A549 (cell line): ENCODE results near the gene KIAA0513.
A peak's percentile ranks its signal among the peaks of the same experiment; 100 is the strongest.

Experiments used
- CTCF ChIP-seq: fragments of >200 bp; sonication (Bioruptor Twin); formaldehyde crosslinking; IDR thresholded peaks from 3 replicates; pipeline ENCODE4 v1.5.1; 2016
- EHMT2 ChIP-seq: fragments of 200-600 bp; sonication (generic); IDR thresholded peaks from 2 replicates; pipeline ENCODE4 v1.6.1; 2016; ENCODE audit warnings: antibody characterized with exemption, low read depth, mild to moderate bottlenecking, moderate library complexity
- KDM5A ChIP-seq: fragments of 200-600 bp; sonication (generic); IDR thresholded peaks from 2 replicates; pipeline ENCODE4 v1.6.1; 2016; ENCODE audit warnings: antibody characterized with exemption, mild to moderate bottlenecking
- MAX ChIP-seq: IDR thresholded peaks from 2 replicates; pipeline ENCODE4 v1.6.1; 2012
- POLR2A ChIP-seq: IDR thresholded peaks from 2 replicates; pipeline ENCODE4 v1.6.1; 2012; ENCODE audit warnings: mild to moderate bottlenecking, low read length
- RAD21 ChIP-seq, 2 experiments: fragments of >200 bp in 1 of 2; sonication (Bioruptor Twin) in 1 of 2; formaldehyde crosslinking in 1 of 2; IDR thresholded peaks in 1 of 2; conservative IDR thresholded peaks in 1 of 2; 2 replicates in 1 of 2; 3 replicates in 1 of 2; pipeline ENCODE4 v1.6.1; 2012 to 2018; ENCODE audit warnings: inconsistent platforms in 1 of 2

- no peak for TF ChIP-seq EHMT2
- no peak for TF ChIP-seq POLR2A
- no peak for TF ChIP-seq CTCF
- TF ChIP-seq RAD21 (conservative IDR thresholded peaks at IDR 0.05 in 1 of 2, IDR thresholded peaks at IDR 0.05 in 1 of 2) = peak in 1 of 2 experiments; percentile 33; a peak in 1 of 5 replicates
- TF ChIP-seq KDM5A = no peak
- no peak for TF ChIP-seq MAX
Measured at GRCh38 chr16:85057212-85057889, 29.8 kb downstream of the KIAA0513 start.
